Fibroblast of villous mesenchyme (primary cell): ENCODE results near the gene RAB11B. TPM values are rescaled to one million over a fixed set of nuclear protein-coding genes. Genes with fewer than 3 reads are reported as not detected.

ENCODE experiments used
- DNase-seq: peaks from one replicate; pipeline ENCODE4 v3.0.0-alpha.2; 2010; ENCODE audit warnings: low read depth
- H3K4me3 ChIP-seq: 2 replicates; pipeline ENCODE4 v1.5.1; 2011; ENCODE audit warnings: low read depth, mild to moderate bottlenecking, low read length
- CTCF ChIP-seq: IDR thresholded peaks from 2 replicates; pipeline ENCODE4 v1.5.1; 2012; ENCODE audit warnings: low read depth, mild to moderate bottlenecking, low read length; ENCODE audit not compliant: insufficient read depth
- total RNA-seq: library from RNA; depleted of rRNA; stranded (reverse); fragments of >200 nt; gene quantifications from 2 replicates; pipeline ENCODE4 v1.2.3, GENCODE V29; 2012

The RAB11B gene
- total RNA-seq, 1 donor: 27.6 TPM

DNA sequence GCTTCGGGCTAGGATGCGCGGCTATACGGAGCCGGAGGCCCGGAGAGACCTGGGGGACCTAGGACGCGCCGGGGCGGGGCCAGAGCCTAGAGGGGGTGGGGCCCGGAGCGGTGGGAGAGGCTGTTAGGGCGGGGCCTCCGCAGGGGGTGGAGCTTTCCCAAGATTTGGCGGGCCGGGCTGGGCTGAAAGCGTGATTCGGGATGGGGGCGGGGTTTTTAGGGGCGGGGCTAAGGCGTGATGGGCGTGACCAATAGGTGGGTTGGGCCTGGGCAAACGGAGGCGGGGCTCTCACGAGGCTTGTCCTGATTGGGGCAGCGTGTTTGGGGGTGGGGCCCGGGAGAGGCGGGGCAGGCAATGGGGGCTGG is 439 bp downstream of the RAB11B start:
- H3K4me3 ChIP-seq: peak overlapping the region; percentile 71
- no peak for TF ChIP-seq CTCF
- peak; percentile 97 for DNase-seq

GRCh38 chr19:8391198-8392016 is 1.2 kb downstream of the RAB11B start:
- DNase-seq: no peak
- no peak for TF ChIP-seq CTCF
- H3K4me3 ChIP-seq: peak overlapping the region; percentile 44

- H3K4me3 ChIP-seq: no peak overlapping the region
- DNase-seq: peak; percentile 59
- no peak for TF ChIP-seq CTCF
Observed at GRCh38 chr19:8392017-8392591, 1.9 kb downstream of the RAB11B start.

DNA sequence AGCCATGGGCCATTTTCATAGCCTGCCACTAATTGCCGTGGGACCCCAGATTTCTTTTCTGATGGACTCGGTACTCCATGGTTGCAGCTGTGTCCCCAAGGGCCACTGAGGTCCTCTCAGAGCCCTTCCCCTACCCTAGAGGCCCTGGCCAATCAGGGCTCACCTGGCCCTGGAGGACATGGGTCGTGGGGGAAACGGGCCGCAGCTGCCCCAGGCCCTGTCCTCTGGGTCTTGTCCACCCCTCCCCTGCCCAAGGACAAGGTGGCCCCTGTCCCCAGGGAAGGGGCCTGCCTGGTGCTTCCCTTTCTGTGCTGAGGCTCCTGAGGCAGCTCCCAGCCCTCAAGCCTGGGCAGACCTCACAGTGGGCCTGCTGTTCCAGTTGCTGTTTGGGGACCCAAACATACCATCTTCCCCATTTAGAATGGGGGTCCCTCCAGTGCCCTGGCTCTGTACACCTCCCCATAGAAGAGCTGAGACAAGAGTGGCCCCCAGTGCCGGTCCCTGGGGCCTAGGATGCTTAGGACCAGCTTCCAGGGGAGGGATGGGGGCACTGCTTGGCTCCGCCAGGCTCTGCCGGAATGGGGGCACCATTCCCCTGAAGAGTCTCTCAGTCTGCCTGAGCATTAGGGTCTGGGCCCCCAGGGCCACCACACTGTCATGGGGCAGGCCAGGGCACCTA is 3.2 kb downstream of the RAB11B start:
- no peak for DNase-seq
- TF ChIP-seq CTCF: no peak
- no peak overlapping the region for H3K4me3 ChIP-seq

GRCh38 chr19:8393871-8394250 is 3.7 kb downstream of the RAB11B start:
- no peak for DNase-seq
- no peak for TF ChIP-seq CTCF

DNA sequence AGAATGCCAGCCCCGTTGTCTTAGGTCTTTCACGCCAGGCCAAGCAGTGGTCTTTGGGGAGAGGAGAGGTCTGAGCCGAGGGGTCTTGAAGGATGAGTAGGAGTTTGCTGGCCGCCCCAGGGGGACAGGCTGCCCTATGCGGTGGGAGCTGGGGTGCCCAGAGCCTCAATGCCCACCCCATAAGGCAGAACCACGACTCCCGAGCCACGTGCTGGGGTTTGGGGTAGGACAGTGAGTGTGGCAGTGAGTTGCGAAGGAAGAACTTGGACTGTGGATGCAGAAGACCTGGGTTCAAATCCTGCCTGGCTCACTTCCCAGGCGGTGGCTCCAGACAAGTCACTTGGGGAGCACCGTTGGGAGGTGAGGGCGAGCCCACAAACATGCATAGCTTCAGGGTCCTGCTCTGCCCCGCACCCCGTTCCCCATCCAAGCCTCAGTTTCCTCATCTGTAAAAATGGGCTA is 5.5 kb downstream of the RAB11B start:
- no peak for DNase-seq
- H3K4me3 ChIP-seq: no peak overlapping the region
- TF ChIP-seq CTCF: no peak

More at GRCh38 chr19:8393871-8394250, 3.7 kb downstream of the RAB11B start:
- H3K4me3 ChIP-seq: no peak overlapping the region
